Measurements from ENCODE around the gene STPG1. TPM values are rescaled to one million over a fixed set of nuclear protein-coding genes. Genes with fewer than 3 reads are reported as not detected.

Gene STPG1
- polyA plus RNA-seq, 3 donors, result 10.6 to 12.1 (median 11.8) TPM

- DNase-seq (ENCODE audit: extremely low read depth in 1 of 11, low read depth in 9 of 11, low spot score in 4 of 11), result no peak
These were observed 30.1 kb downstream of the STPG1 start for GRCh38 chr1:24383381-24383940.

- no peak for DNase-seq (ENCODE audit: extremely low read depth in 1 of 11, low read depth in 9 of 11, low spot score in 4 of 11)
These were observed 31.4 kb downstream of the STPG1 start for GRCh38 chr1:24382165-24382577.

GRCh38 chr1:24381256-24381655 is 32.3 kb downstream of the STPG1 start:
- no peak for DNase-seq (ENCODE audit: extremely low read depth in 1 of 11, low read depth in 9 of 11, low spot score in 4 of 11)

GRCh38 chr1:24380508-24380907 is 33.1 kb downstream of the STPG1 start:
- no peak for DNase-seq (ENCODE audit: extremely low read depth in 1 of 11, low read depth in 9 of 11, low spot score in 4 of 11)

- no peak for DNase-seq (ENCODE audit: extremely low read depth in 1 of 11, low read depth in 9 of 11, low spot score in 4 of 11)
These were observed 33.8 kb downstream of the STPG1 start for GRCh38 chr1:24379733-24380315.

GRCh38 chr1:24374891-24375786 is 38.4 kb downstream of the STPG1 start:
- no peak for DNase-seq (ENCODE audit: extremely low read depth in 1 of 11, low read depth in 9 of 11, low spot score in 4 of 11)

DNA sequence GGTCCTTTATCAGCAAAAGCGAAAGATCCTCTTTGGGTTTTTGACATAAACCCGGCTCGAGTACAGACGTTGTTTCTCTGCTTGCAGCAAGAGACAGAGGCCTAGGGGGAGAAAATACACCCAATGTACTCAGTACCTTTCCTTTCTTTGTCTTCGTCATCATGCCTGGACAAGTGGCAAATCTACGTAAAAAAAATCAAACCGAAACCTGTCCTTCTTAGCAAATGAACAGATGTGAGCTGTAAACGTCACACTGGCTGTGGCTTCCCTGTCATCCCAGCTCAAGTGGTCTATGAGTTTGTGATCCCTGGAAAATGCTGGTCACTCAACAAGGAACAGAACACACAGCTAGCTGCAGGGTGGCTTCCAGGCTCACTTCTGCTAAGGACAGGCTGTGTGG is 39.9 kb downstream of the STPG1 start:
- DNase-seq (ENCODE audit: extremely low read depth in 1 of 11, low read depth in 9 of 11, low spot score in 4 of 11), result no peak

DNA sequence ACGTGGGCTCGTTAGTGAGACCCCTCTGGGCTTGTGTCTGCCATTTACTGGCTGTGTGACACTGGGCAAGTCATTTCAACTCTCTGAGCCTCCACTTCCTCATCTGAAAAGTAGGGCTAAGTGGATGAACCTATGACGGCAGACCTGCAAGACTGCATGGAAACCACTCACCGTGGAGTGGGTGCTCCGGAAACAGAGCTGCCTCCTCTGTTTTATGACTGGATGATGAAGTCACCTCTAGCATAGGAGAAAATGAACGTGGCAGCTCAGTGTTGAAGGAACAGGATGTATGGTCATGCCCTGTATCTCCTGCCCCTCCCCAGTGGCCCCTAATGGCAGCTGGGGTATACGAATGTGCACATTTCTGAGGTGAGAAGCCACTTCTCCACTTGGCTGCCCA is 40.5 kb downstream of the STPG1 start:
- DNase-seq (ENCODE audit: extremely low read depth in 1 of 11, low read depth in 9 of 11, low spot score in 4 of 11), result no peak

- DNase-seq (ENCODE audit: extremely low read depth in 1 of 11, low read depth in 9 of 11, low spot score in 4 of 11), result no peak
These were observed 43.8 kb downstream of the STPG1 start for GRCh38 chr1:24369801-24370200.

GRCh38 chr1:24369199-24369598 is 44.4 kb downstream of the STPG1 start:
- DNase-seq (ENCODE audit: extremely low read depth in 1 of 11, low read depth in 9 of 11, low spot score in 4 of 11), result no peak

GRCh38 chr1:24366707-24367106 is 46.9 kb downstream of the STPG1 start:
- no peak for DNase-seq (ENCODE audit: extremely low read depth in 1 of 11, low read depth in 9 of 11, low spot score in 4 of 11)

DNA sequence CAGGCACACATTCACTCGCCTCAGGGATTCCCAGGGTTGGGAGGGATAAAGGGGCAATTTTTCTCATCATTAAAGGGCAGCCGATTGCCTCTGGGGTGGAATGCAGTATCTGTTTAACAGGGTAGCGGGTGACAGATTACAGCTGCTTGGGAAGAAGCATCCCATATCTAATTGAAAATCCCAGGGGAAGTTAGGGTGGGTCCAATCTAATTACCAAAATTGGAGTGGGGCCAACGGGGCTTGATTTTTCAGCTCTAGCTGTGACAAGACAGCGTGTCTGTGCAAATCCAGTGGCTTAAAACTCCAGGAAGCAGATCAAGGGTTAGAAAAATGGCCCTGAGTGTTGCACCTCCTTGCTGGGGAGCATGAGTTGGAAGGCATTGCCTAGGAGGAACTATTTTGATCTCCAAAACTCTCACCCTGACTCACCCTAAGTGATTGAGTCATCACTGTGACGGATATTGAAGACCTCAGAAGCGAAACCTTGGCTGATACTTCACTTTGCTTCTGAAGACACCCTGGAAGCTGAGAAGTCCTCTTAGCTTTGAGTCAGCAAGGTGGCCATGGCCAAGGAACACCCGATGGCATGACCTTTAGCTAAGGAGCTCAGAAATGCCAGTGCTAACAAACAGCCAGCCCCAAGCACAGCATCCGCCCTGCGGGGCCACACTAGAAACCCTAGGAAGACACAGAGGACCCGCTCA is 48.5 kb downstream of the STPG1 start:
- no peak for DNase-seq (ENCODE audit: extremely low read depth in 1 of 11, low read depth in 9 of 11, low spot score in 4 of 11)

GRCh38 chr1:24364605-24364974 is 49.0 kb downstream of the STPG1 start:
- DNase-seq (ENCODE audit: extremely low read depth in 1 of 11, low read depth in 9 of 11, low spot score in 4 of 11), result no peak

- no peak for DNase-seq (ENCODE audit: extremely low read depth in 1 of 11, low read depth in 9 of 11, low spot score in 4 of 11)
These were observed 49.6 kb downstream of the STPG1 start for GRCh38 chr1:24363994-24364393.

GRCh38 chr1:24362982-24363614 is 50.5 kb downstream of the STPG1 start:
- DNase-seq (ENCODE audit: extremely low read depth in 1 of 11, low read depth in 9 of 11, low spot score in 4 of 11), result no peak

GRCh38 chr1:24362396-24362795 is 51.2 kb downstream of the STPG1 start:
- no peak for DNase-seq (ENCODE audit: extremely low read depth in 1 of 11, low read depth in 9 of 11, low spot score in 4 of 11)

DNA sequence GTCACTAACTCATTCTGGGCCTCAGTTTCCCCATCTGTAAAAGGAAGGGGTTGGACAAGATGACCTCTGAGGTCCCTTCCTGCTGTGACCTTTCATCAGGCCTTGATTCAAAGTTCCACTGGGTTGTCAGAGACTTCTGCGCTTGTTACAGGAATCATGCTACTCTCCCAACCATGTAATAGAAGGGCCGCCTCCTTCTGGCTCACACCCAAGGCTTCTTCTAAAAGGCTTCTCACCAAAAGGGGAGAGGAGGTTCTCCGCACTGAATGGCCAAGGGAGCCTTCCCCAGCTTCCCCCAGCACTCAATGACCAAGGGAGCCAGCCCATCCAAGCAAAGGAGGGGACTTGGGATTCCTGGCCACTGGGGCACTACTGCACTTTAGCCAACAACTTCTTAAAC is 51.8 kb downstream of the STPG1 start:
- no peak for DNase-seq (ENCODE audit: extremely low read depth in 1 of 11, low read depth in 9 of 11, low spot score in 4 of 11)

DNA sequence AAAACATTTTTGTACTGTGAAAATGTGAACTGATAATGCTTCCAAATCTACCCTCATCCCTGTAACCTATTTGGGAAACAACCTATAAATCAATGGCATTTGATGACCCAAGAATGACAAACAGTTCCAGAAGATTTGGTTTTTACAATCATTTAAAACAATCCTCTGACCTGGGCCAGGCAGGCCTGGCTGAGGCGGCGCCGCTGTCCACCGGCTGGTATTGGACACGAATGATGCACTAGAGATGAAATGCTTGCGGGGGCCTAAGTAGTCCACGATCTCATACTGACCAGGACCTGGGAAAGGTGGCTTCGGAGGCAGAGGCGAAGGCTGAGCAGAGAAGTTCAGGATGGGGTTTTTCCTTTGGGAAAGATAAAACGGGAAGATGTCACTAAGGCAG is 52.9 kb downstream of the STPG1 start:
- no peak for DNase-seq (ENCODE audit: extremely low read depth in 1 of 11, low read depth in 9 of 11, low spot score in 4 of 11)

DNA sequence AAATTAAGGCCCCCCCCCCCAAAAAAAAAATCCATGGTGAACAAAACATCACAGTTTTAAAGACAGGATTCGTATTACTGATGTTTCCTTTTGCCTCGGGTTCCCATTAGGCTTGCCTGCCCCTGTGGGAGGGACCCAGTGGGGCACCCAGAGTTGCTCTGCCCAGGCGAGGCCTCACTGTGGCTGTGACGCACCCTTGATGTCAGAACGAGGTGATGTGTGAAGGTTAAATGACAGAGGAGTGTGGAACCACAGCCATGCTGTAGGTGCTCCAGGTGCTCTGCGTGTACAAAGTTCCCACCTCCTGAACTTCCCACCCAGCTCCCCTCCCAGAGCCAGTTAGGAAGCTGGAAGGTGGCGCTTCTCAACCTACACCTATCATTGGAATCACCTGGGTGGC is 56.5 kb downstream of the STPG1 start:
- DNase-seq (ENCODE audit: extremely low read depth in 1 of 11, low read depth in 9 of 11, low spot score in 4 of 11), result no peak
